GM18508 (cell line): Measurements from ENCODE around the gene AP1S3.
"Not testable (repeated sequence)": the region's sequence is repeated elsewhere in the genome, so short reads cannot be mapped to it uniquely, and the experiment has no call there.

ENCODE experiments used
- ATAC-seq: cut with Tn5 transposase; IDR thresholded peaks from one replicate; pipeline ENCODE4 v1.9.1; 2021; ENCODE audit warnings: moderate number of reproducible peaks; ENCODE audit not compliant: insufficient read depth, unreplicated experiment

AP1S3 gene

DNA sequence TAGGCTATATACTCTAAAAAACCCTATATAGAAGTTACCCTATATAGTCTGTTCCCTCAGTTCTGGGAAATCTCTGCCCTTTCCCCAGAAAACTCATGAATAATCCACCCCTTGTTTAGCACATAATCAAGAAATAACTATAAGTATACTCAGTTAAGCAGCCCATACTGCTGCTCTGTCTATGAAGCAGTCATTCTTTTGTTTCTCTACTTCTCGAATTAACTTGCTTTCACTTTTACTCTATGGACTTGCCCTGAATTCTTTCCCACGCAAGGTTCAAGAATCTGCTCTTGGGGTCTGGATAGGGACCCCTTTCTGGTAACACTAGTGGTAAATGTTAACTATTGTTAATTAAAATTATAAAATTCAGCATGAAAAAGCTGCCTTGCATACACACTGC is 17.4 kb upstream of the AP1S3 start:
- ATAC-seq = no peak

DNA sequence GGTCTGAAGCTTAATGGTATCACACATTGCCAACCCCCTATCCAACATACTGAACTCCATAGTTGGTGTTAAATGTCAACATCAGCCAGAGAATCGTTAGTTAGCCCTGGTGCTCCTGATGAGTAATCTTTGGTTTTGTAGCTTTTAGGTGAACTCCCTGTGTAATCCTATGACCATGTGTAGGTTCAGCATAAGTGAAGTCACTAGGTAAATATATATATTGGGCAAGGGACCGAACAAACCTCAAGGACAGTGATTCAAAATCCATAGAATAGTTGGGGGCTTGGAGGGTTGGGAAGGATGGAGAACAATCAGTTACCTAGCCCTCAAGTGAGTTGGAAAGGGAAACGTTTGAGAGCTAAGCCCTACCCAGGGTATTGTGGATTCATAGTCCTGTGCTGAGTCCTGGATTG is 16.0 kb upstream of the AP1S3 start:
- no peak for ATAC-seq

DNA sequence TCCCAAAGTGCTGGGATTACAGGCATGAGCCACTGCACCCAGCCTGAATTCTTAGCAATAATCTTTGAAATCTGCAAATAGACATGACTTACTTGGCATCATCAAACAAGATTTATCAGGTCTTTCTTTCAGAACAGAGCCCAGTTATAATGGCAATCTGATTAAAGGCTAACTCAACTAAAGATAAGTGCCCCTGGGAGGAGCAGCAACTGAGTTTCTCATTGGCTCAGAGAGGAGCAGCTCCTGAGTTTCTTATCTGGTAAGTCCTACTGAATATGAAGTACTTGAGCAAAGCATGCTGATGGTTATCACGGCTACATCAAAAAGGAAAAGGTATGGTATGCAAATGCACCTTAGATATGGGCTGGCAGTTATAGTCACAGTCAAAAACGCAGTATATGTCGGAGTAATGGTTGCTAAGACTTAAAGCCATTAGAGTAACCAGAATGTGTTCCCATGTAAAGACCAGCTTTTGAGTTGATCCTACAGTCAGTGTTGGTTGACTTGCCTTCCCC is 15.0 kb upstream of the AP1S3 start:
- ATAC-seq = no peak

DNA sequence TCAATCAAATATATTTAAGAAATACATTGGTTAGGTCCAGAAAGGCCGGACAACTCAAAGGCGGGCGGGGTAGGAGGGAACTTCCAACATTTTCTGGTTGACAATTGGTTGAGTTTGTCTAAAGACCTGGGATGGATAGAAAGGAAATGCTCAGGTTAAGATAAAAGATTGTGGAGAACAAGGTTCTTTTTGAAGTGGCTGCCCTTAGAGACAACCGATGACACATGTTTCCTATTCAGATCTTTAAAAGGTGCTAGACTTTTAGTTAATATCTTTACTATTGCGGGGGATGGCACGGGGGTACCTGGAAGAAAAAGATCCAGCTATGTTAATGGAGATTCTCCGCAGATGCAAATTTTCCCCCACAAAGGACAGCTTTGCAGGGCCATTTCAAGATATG is 10.0 kb upstream of the AP1S3 start:
- no peak for ATAC-seq

DNA sequence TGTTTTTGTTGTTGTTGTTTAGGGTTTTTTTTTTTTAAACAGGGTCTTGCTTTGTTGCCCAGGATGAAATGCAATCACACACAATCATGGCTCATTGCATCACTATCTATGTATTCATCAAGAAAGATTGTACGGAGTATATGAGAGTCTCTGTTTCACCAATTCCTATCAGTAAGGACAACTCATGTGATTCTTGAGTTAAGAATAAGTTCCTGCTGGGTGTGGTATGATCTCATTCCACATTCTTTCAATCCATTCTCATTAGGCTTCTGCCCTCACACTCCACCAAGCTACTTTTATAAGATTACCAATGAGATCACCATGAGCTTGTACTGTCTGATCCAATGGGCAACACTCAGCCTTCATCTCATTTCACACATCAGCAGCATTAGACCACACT is 9.1 kb upstream of the AP1S3 start:
- no peak for ATAC-seq

DNA sequence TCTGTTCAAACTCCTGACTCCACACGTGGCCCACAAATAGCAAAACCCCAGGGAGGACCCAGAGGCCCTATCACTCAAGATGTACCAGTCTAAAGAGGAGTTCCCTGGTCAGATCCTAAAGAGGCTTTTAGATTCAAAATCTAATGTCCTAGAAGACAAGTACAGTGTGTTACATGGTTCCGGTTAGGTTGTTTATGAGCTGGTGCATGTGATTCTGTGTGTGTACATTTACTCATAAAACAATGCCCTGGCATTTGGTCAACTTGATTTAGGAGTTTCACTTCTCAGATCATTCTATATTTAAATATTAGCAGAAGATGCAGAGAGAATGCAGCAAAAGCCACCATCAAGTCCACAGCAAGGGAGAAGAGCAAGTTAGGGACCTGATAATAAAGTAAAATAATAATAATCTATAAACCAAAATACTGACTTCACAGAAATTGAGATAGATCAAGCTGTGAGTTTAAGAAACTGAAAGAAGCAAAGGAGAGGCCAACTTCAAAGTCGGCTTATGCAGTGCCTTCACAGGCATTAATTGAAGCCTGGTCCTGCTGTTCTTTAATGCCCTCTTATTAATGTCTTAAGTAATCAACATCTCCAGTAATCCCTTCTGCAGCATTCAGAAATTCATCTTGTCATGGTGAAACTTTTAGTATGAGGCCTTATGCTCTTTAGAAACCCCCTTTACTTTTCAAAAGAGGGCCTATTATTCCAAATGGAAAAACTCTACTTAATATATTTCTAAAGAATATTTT is 4.2 kb upstream of the AP1S3 start:
- no peak for ATAC-seq

DNA sequence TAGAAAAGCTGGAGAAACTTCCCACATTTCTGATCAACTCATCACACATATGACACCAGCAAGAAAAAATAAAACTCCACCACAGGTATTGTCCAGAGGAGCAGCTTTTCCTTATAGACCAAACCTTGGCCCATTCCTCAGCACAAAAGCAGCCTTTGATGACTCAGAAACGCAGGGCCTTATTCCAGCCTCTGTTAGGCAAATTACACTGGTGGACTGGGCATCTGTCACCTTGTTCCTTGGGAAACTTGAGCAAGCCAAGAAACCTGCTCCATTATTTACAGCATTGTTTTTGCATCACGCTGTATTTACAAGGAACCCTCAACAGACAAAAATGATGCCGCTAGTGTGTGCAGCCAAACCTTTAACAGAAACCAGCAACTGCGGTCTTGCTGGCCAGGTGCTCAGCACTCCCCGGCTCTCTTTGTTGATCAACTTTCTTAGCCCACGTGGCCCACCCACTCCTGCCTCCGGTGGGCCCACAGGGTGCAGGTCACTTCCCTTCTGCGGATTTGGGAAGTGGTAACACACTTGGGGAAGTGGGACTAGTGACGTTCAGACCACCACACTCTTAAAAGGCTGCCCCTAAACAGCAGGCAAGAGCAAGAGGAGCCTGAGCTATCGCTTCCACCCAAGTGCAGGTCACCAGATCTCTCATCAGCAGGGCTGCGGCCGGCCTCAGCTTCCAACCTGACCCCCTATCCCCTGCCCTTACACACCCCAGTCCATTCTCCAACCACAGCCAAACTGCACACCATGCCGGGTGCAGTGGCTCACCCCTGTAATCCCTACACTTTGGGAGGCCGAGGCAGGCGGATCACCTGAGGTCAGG is 1.5 kb downstream of the AP1S3 start:
- peak; percentile 69 for ATAC-seq

DNA sequence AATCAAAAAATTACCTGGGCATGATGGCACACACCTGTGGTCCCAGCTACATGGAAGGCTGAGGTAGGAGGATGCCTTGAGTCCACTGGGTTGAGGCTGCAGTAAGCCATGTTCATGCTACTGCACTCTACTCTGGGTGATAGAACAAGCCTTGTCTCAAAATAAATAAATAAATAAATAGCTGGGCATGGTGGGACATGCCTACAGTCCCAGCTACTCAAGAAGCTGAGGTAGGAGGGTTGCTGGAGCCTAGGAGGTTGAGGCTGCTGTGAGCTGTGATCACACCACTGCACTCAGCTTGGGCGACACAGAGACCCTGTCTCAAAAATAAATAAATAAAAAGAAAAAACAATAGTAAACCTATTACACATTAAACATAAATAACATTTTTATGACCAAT is 3.0 kb downstream of the AP1S3 start:
- no peak for ATAC-seq

DNA sequence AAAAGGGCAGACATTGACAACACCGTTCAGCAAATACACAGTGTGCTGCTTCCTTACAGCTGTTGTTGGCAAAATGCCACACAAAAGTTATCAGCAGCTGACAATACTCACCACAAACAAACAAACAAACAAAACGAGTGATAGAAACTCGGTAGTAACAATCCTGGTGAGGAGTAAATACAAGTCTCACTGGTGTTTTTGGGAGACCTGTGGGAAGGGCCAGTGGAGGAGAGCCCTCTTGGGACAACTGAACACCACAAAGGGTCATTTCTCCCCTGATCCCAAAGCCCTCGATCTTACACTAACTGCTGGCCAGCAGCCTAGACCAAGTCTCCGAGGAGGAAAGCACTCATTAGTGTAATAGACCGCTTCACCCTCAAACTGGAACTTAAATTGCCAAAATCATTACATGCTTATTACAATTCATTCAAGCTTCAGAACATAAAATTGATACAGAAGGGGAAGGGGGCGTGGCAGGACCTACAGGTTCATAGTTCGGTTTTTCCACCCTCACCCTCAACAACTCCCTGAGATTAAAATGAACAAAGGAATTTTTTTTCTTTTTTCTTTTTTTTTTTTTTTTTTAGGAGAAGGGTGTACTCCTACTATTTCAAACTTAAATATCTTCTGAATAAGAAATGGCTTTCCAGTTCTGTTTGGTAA is 5.0 kb downstream of the AP1S3 start:
- ATAC-seq = no peak

DNA sequence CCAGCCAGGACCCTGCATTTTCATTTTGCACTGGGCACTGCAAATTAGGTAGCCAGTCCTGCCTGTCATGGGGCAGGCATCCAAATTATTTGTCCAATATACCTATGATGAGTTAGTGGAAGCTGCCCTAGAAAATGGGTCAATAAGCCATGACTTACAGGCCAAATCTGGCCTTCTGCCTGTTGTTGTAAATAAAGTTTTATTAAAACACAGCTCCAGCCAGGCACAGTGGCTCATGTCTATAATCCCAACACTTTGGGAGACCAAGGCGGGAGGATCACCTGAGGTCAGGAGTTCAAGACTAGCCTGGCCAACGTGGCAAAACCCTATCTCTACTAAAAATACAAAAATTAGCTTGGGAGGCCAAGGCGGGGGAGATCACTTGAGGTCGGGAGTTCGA is 8.3 kb downstream of the AP1S3 start:
- ATAC-seq = no peak

DNA sequence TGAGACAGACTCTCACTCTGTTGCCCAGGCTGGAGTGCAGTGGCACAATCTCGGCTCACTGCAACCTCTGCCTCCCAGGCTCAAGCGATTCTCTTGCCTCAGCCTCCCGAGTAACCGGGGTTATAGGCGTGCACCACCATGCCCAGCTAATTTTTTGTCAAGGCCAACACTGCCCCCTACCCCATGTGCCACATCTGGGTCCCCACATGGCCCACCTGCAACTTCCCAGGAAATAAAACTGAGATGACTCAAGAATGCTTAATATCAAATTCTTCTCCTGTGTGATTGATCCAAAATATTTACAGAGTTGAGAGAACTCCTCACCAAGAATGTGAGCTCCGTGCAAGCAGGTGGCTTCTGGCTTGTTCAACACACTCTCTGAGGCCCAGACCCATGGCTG is 9.1 kb downstream of the AP1S3 start:
- ATAC-seq = no peak

DNA sequence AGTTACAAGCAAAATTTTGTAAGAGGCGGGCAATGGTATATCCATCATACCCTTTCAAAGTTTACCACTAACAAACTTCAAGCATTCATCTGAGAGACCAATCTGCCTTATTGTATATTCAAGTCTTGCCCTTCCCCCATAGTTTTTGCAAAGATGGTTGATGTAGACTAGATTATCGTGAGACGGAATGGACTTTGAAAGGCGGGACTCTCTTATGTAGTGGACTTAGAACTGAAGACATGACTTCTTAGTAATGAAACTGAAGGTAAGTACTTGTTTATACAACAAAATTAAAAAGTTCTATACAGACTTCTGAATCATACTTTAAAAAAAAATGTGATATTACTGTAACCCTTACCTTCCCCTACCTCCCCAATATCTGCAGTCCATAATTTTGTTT is 10.4 kb downstream of the AP1S3 start:
- ATAC-seq = no peak

DNA sequence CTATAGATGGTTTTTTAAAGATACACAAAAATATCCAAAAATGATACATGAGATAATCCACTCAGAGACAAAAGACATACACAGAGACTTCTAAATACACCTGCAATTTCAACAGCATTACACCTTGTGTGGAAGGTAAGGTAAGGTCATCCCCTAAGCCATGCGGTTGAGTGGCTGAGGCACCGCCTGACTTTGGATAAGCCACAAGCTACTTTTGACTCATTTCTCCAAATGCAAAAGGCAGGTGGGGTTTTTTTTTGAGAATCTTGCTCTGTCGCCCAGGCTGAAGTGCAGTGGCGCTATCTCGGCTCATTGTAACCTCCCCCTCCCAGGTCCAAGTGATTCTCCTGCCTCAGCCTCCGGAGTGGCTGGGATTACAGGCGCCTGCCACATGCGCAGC is 13.1 kb downstream of the AP1S3 start:
- ATAC-seq = no peak

DNA sequence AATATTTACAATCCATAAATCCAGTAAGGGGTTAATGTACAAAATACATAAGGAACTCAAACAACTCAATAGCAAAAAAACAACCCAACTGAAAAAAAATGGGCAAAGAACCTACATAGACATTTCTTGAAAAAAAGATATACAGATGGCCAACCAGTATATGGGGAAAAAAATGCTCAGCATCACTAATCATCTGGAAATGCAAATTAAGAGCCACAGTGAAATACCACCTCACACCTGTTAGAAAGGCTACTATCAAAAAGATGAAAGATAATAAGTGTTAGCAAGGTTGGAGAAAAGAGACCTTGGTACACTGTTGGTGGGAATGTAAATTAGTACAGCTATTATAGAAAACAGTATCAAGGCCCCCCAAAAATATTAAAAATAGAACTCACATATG is 14.6 kb downstream of the AP1S3 start:
- no peak for ATAC-seq

DNA sequence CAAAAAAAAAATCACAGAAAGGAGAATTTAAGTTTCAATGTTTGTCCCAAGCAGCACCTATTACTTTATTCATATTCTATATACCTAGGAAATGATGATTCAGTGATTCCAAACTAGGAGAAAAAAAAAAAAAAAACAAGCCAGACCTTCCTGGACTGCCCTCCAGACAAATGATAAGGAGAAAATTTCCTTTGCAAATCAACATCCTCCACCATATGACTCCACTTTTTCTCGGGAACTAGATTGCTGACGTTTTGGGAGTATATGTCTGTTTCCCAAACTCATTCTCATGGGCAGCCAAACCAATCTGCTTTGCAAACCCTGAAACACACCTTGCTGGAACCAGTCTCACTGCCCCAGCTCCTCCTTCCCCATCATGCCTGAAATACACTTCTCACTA is 16.8 kb downstream of the AP1S3 start:
- ATAC-seq = no peak

DNA sequence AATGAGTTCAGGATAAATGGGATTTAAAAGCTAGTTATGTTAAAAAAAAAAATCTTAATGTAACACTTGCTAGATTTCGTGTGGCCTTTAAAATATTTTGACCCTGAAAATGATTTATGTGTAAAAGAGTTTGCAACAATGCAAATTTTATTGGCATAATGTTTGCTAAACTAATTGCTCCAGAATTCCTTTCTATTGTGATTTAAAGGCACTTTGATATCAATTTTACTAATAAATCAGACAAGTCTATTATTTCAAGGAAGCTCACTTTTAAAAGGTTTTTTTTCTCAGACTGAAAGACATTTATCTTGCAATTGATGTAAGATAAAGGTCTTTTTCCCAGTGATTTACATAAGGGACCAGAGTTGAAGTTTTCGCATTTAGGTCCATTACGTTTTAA is 17.5 kb downstream of the AP1S3 start:
- no peak for ATAC-seq

DNA sequence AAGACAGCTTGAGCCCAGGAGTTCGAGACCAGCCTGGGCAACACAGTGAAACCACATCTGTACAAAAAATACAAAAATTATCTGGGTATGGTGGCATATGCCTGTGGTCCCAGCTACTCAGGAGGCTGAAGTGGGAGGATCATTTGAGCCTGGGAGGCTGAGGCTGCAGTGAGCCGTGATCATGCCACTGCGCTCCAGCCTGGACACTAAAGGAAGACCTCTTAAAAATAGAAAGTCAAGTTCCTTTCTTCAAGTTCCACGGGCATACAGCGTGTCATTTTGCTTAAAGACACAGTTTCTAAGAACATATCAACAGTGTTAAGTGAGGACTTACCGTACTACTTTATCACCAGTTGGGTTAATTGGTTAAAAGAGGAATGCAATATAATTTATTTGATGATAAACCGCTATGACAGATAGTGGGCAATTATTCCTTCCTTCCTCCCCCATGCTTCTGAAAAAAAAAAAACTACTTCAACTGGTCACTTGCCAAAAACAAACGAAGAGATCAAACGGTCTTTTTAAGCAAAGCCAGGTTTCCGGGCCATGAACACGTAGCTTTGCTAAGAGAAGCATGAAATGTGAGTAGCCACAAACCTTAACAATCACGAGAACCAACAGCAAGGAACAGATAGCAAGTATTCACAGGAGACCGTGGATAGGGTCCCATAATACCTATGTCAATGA is 21.4 kb downstream of the AP1S3 start:
- ATAC-seq = no peak

DNA sequence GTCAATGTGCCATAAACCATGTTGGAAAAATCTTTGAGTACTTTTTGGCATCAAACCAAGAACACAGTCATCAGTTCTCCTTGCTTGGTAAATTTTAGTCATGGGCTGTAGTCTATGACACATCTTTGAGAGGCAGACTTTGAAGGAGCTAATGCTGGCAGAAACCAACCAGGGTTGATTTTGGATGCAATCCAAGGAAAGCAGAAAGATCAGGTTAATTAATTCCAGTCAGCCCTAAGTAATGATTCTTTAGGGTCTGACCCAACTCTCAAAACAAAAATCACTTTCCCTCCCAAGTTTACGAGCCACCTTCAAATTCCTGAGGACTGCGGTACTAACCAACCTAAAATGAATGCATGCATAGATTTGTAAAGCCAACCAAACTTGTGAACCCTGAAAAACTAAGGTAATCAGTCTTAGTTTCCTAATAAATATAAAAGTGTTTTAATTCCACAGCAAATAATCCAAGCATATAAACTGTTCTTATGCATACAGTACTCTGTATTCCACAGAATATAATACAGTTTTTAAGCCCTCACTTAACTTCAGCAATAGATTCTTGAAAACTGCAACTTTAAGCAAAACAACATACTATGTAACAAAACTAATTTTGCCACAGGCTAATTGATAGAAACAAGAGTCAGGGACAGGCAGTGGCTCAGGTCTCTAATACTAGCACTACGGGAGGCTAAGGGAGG is 22.0 kb downstream of the AP1S3 start:
- no peak for ATAC-seq

DNA sequence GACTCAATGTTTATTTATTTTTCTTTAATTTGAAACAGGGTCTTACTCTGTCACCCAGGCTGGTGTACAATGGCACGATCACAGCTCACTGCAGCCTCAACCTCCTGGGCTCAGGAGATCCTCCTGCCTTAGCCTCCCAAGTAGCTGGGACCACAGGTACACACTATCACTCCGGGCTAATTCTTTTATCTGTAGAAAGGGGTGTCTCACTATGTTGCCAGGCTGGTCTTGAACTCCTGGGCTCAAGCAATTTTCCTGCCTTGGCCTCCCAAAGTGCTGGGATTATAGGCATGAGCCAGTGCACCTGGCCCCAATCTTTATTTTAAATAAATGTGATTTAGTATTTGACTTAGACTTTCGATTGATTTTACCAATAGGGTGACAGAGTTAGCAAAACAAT is 22.6 kb downstream of the AP1S3 start:
- not testable (repeated sequence) for ATAC-seq

DNA sequence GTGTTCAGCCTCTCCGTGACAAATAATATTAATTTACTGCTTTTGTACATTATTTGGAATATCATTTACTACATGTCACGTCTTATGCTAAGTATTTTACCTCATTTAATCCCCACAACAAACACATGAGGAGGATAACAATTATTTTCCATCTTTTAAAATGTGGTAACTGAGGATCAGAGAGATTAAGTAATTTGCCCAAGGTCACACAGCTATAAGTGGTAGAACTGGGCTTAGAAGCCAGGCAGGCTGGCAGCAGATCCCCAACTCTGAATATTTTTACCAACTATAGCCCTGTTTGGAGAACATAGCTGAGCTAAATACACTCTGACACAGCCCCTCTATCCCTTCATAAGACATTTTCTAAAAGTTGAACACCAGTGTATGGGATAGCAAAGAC is 24.1 kb downstream of the AP1S3 start:
- no peak for ATAC-seq
